HepG2 (cell line): ENCODE data around the gene SETD1B. TPM values are rescaled to one million over a fixed set of nuclear protein-coding genes. Genes with fewer than 3 reads are reported as not detected.

Source experiments
- ATAC-seq: fragments of 200-7000 bp; cut with Tn5 transposase; 3 replicates; pipeline ENCODE4 v1.9.1; 2020; ENCODE audit warnings: mild to moderate bottlenecking, moderate library complexity
- BruUV-seq: library from RNA; stranded (reverse); fragments of 400-500 nt; replicated peaks from 2 replicates; lab custom pipeline; 2021; lab: Mats Ljungman, UMichigan
- CTCF ChIA-PET: fragments of 300-600 bp; formaldehyde crosslinking; extraction: SDS; loops from one replicate; lab custom pipeline; 2021; ENCODE audit warnings: low total read pairs, inconsistent platforms, low intra/inter-chr PET ratio; lab: Yijun Ruan, JAX
- POLR2A ChIA-PET: fragments of 350-600 bp; sonication (Branson Sonifier 250); formaldehyde crosslinking; loops from one replicate; lab custom pipeline; 2020; ENCODE audit warnings: antibody characterized with exemption, inconsistent platforms; lab: Yijun Ruan, JAX
- DNase-seq: peaks from one replicate; pipeline ENCODE4 v3.0.0-alpha.2; 2015; ENCODE audit warnings: low spot score
- FAIRE-seq: peaks from 3 replicates; lab custom pipeline; 2011; peaks lifted over from hg19 to GRCh38; lab: Jason Lieb, UNC
- H2AFZ ChIP-seq: one replicate; pipeline ENCODE4 v1.6.1; 2011; ENCODE audit warnings: low read length, inconsistent platforms
- H3K27ac ChIP-seq: fragments of 300-600 bp; 3 replicates; pipeline ENCODE4 v1.8.0; 2011; ENCODE audit warnings: mixed run types, mild to moderate bottlenecking, mixed read lengths, low read length, inconsistent platforms; ENCODE audit not compliant: insufficient read depth; ENCODE audit errors: extremely low read length
- H3K27me3 ChIP-seq, 2 experiments: fragments of 200-600 bp in 1 of 2; 2 replicates in 1 of 2; 3 replicates in 1 of 2; pipeline versions ENCODE4 v1.6.0 to v1.8.0; 2011; ENCODE audit warnings: low read length in 2 of 2, mild to moderate bottlenecking in 2 of 2, moderate library complexity in 2 of 2, inconsistent platforms in 1 of 2; ENCODE audit not compliant: insufficient read depth in 2 of 2, control insufficient read depth in 1 of 2
- H3K36me3 ChIP-seq, 2 experiments: fragments of 200-600 bp in 1 of 2; replicated peaks in 1 of 2; 2 replicates in 1 of 2; 3 replicates in 1 of 2; pipeline versions ENCODE4 v1.5.1 to v1.8.0; 2011; ENCODE audit warnings: low read length in 2 of 2, inconsistent platforms in 1 of 2; ENCODE audit not compliant: insufficient read depth in 2 of 2, control insufficient read depth in 1 of 2
- H3K4me1 ChIP-seq: 2 replicates; pipeline ENCODE4 v1.5.1; 2012; ENCODE audit warnings: low read length, inconsistent platforms; ENCODE audit not compliant: insufficient read depth
- H3K4me2 ChIP-seq: 2 replicates; pipeline ENCODE4 v1.6.0; 2011; ENCODE audit warnings: low read depth, low read length, inconsistent platforms
- H3K4me3 ChIP-seq, 3 experiments: fragments of 200-600 bp in 1 of 3; sonication (generic), shearing (Covaris generic) in 1 of 3; replicated peaks in 1 of 3; 2 replicates each; pipeline ENCODE4 v1.5.1; 2011 to 2016; ENCODE audit warnings: low read length in 3 of 3, inconsistent platforms in 2 of 3, low read depth in 2 of 3, mild to moderate bottlenecking in 2 of 3, control low read depth in 1 of 3, mixed read lengths in 1 of 3; ENCODE audit not compliant: insufficient read depth in 1 of 3
- H3K79me2 ChIP-seq: one replicate; pipeline ENCODE4 v1.6.1; 2011; ENCODE audit warnings: low read length, inconsistent platforms; ENCODE audit not compliant: insufficient read depth
- H3K9ac ChIP-seq: 2 replicates; pipeline ENCODE4 v1.6.0; 2011; ENCODE audit warnings: mild to moderate bottlenecking, low read depth, low read length, inconsistent platforms; ENCODE audit not compliant: insufficient read depth
- H3K9me3 ChIP-seq: 2 replicates; pipeline ENCODE4 v1.5.1; 2012; ENCODE audit warnings: mild to moderate bottlenecking, low read length
- H4K20me1 ChIP-seq: 2 replicates; pipeline ENCODE4 v1.6.0; 2011; ENCODE audit warnings: inconsistent platforms, mild to moderate bottlenecking, low read length, moderate library complexity; ENCODE audit not compliant: insufficient read depth
- AGO2 ChIP-seq: fragments of 200-400 bp; formaldehyde crosslinking; optimal IDR thresholded peaks from 2 replicates; pipeline ENCODE3; 2017; ENCODE audit warnings: mild to moderate bottlenecking, low read depth, low read length, moderate library complexity
- ARNTL ChIP-seq: sonication (generic); formaldehyde crosslinking; IDR thresholded peaks from 2 replicates; pipeline ENCODE4 v1.4.0; 2020; ENCODE audit warnings: mild to moderate bottlenecking, missing genetic modification reagents
- HNRNPK ChIP-seq: fragments of 200-400 bp; formaldehyde crosslinking; IDR thresholded peaks from 2 replicates; pipeline ENCODE4 v1.6.1; 2018; ENCODE audit warnings: low read length, low read depth, moderate library complexity, mild to moderate bottlenecking; ENCODE audit not compliant: poor library complexity, severe bottlenecking
- IRF2 ChIP-seq: IDR thresholded peaks from 2 replicates; pipeline ENCODE4 v1.6.1; 2018; ENCODE audit warnings: missing genetic modification reagents, missing compliant biosample characterization
- KDM4B ChIP-seq: sonication (generic); formaldehyde crosslinking; IDR thresholded peaks from 2 replicates; pipeline ENCODE4 v1.4.0; 2020; ENCODE audit warnings: missing genetic modification reagents
- MTA3 ChIP-seq: sonication (generic); formaldehyde crosslinking; IDR thresholded peaks from 2 replicates; pipeline ENCODE4 v1.4.0; 2020; ENCODE audit warnings: missing genetic modification reagents
- NCOR1 ChIP-seq: fragments of 200-600 bp; sonication (generic); IDR thresholded peaks from 2 replicates; pipeline ENCODE4 v1.7.0; 2017; ENCODE audit warnings: antibody characterized with exemption, low read length, borderline replicate concordance
- NFYC ChIP-seq: IDR thresholded peaks from 2 replicates; pipeline ENCODE4 v1.6.1; 2016; ENCODE audit warnings: missing genetic modification reagents, missing compliant biosample characterization
- PHF21A ChIP-seq: sonication (generic); formaldehyde crosslinking; IDR thresholded peaks from 2 replicates; pipeline ENCODE4 v1.5.0; 2020; ENCODE audit warnings: mild to moderate bottlenecking, missing genetic modification reagents
- REXO4 ChIP-seq: sonication (generic); formaldehyde crosslinking; IDR thresholded peaks from 2 replicates; pipeline ENCODE4 v1.8.0; 2022; ENCODE audit warnings: missing genetic modification reagents, mild to moderate bottlenecking, borderline replicate concordance
- XRCC5 ChIP-seq: fragments of 200-400 bp; formaldehyde crosslinking; optimal IDR thresholded peaks from 2 replicates; pipeline ENCODE3; 2017; ENCODE audit warnings: mild to moderate bottlenecking, low read length
- ZNF256 ChIP-seq: sonication (generic); formaldehyde crosslinking; conservative IDR thresholded peaks from 2 replicates; pipeline ENCODE4 v1.4.0; 2020; ENCODE audit warnings: missing genetic modification reagents
- ZNF33B ChIP-seq: sonication (generic); formaldehyde crosslinking; IDR thresholded peaks from 2 replicates; pipeline ENCODE4 v1.5.1; 2020; ENCODE audit warnings: mild to moderate bottlenecking, missing genetic modification reagents
- ZNF605 ChIP-seq: sonication (generic); formaldehyde crosslinking; IDR thresholded peaks from 2 replicates; pipeline ENCODE4 v1.8.0; 2022; ENCODE audit warnings: mild to moderate bottlenecking, missing genetic modification reagents
- ZNF891 ChIP-seq: sonication (generic); formaldehyde crosslinking; IDR thresholded peaks from 2 replicates; pipeline ENCODE4 v1.5.0; 2020; ENCODE audit warnings: mild to moderate bottlenecking, missing genetic modification reagents
- ZSCAN9 ChIP-seq: IDR thresholded peaks from 2 replicates; pipeline ENCODE4 v1.6.1; 2016; ENCODE audit warnings: borderline replicate concordance
- WGBS: methylation state at CpG from one replicate; pipeline ENCODE4 v1.1.6; 2017; ENCODE audit warnings: low lambda C conversion rate; 5-methylcytosine and 5-hydroxymethylcytosine counted together
- in situ Hi-C: cut with HindIII; loops from 2 replicates; pipeline ENCODE4 v1.10.0; 2017; ENCODE audit warnings: low pct_unique_long_range_greater_than_20kb; ENCODE audit not compliant: extremely low pct_ligation_motif_present
- intact Hi-C: fragments of 100-400 bp; cut with micrococcal nuclease; formaldehyde crosslinking; loops from one replicate; pipeline ENCODE4 v1.10.0; 2022; ENCODE audit not compliant: unreplicated experiment
- polyA plus RNA-seq, 8 experiments: library from polyadenylated mRNA; depleted of rRNA in 3 of 8; stranded (reverse) in 7 of 8; unstranded in 1 of 8; fragments of >200 nt; fragmentation: Illumina TruSeq in 4 of 8; extraction: Trizol in 4 of 8; gene quantifications; 2 replicates each; pipeline versions ENCODE4 v1.2.1 to v1.2.3, GENCODE V29; 2011 to 2016; ENCODE audit warnings: low read depth in 4 of 8, missing spikeins in 1 of 8, mixed read lengths in 1 of 8; ENCODE audit not compliant: insufficient read depth in 1 of 8
- total RNA-seq, 5 experiments: library from RNA; depleted of rRNA; stranded (reverse); fragments of >200 nt; fragmentation: Illumina TruSeq; extraction: Trizol; gene quantifications; 2 replicates each; pipeline ENCODE4 v1.2.3, GENCODE V29; 2016; ENCODE audit warnings: low read depth in 1 of 5
- TF ChIP-seq, protein P1 (sequence below): sonication (generic); formaldehyde crosslinking; IDR thresholded peaks from 2 replicates; pipeline ENCODE4 v1.4.0; 2020; ENCODE audit warnings: missing genetic modification reagents
- TF ChIP-seq, protein P2 (sequence below): sonication (generic); formaldehyde crosslinking; IDR thresholded peaks from 2 replicates; pipeline ENCODE4 v1.4.0; 2020; ENCODE audit warnings: missing genetic modification reagents
- TF ChIP-seq, protein P3 (sequence below): sonication (generic); formaldehyde crosslinking; IDR thresholded peaks from 2 replicates; pipeline ENCODE4 v1.8.1; 2023; ENCODE audit warnings: mild to moderate bottlenecking, missing genetic modification reagents, borderline replicate concordance

The SETD1B gene
- total and polyA plus RNA-seq, 2 of the 13 experiments (the other 11 are each of a cell fraction or from before 2014, with no cell fraction given): 1.1 to 1.4 TPM

DNA sequence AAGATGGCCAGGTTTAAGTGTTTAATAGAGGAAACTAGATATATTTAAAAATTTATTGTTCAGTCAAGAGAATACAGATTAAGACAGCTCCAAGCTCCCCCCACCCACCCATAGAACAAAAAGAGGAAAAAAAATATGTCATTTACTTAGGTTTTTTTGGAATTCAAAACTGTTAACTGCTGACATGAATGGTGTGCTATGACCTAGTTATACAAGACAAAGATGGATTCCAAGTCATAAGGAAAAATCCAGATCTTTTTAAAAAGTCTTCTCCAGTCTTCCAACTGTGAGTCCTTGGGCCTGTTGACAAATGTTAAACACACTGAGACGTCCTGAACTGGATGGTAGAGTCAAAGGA, 1.3 kb upstream of the SETD1B start (continued):
- TF ChIP-seq NCOR1 (0 out of 2 replicates have a peak, but pooled peaks have one; percentile 12), ZNF605 (CRISPR knock-in tag) (no peak), ZNF33B (CRISPR knock-in tag) (0 out of 2 replicates have a peak, but pooled peaks have one; percentile 10)
- TF ChIP-seq, protein P1, sequence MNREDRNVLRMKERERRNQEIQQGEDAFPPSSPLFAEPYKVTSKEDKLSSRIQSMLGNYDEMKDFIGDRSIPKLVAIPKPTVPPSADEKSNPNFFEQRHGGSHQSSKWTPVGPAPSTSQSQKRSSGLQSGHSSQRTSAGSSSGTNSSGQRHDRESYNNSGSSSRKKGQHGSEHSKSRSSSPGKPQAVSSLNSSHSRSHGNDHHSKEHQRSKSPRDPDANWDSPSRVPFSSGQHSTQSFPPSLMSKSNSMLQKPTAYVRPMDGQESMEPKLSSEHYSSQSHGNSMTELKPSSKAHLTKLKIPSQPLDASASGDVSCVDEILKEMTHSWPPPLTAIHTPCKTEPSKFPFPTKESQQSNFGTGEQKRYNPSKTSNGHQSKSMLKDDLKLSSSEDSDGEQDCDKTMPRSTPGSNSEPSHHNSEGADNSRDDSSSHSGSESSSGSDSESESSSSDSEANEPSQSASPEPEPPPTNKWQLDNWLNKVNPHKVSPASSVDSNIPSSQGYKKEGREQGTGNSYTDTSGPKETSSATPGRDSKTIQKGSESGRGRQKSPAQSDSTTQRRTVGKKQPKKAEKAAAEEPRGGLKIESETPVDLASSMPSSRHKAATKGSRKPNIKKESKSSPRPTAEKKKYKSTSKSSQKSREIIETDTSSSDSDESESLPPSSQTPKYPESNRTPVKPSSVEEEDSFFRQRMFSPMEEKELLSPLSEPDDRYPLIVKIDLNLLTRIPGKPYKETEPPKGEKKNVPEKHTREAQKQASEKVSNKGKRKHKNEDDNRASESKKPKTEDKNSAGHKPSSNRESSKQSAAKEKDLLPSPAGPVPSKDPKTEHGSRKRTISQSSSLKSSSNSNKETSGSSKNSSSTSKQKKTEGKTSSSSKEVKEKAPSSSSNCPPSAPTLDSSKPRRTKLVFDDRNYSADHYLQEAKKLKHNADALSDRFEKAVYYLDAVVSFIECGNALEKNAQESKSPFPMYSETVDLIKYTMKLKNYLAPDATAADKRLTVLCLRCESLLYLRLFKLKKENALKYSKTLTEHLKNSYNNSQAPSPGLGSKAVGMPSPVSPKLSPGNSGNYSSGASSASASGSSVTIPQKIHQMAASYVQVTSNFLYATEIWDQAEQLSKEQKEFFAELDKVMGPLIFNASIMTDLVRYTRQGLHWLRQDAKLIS: 0 out of 2 replicates have a peak, but pooled peaks have one; percentile 12

DNA sequence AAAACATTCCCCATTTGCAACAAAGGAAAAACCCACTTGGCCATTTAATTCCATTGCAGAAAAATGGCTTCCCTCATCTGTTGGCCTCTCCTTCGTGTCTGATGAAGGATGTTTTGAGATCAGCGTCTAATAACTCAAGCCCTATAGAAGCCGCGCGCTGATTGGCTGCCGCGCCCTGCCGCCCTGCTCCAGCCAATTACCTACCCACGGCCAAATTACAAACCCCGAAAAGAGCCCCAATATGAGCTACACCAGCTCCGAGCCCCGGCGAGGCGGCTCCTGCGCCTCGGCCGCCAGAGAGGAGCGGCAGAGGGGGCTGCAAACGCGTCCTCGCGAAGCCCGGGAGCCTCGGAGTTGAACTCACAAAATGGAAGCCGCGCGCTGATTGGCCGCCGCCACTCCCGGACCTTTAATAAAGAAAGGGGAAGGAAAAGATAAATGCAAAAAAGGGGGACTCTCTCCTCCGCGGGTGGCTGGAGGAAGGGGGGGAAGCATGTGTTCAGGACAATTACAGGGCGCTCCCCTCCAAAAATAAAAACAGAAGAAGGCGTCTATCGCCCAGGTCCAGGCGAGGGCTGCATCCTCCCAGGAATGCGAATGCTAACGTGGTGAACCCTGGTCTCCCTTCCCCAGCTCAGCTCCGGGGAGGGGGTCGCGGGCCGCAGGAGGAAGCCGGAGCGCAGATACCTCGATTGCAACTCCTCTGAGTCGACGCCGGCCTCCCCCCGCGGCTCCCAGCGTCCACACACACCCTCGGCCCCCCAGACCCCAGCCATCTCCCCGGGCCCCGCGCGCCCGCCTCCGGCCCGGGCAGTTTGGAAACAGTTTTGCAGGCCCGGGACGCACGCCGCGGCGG, 738 bp upstream of the SETD1B start:
- Histone ChIP-seq H3K4me2 (peak overlapping the region; percentile 96), H3K4me1 (peaks cover 40% of the 10 kb centered on the region), H3K27me3 (no peaks in the 10 kb centered on the region; a peak in 1 of 5 replicates), H3K9me3 (no peaks in the 10 kb centered on the region), H3K79me2 (peaks cover 58% of the 10 kb centered on the region), H3K9ac (peak overlapping the region; percentile 98), H4K20me1 (0 out of 2 replicates have a peak, but pooled peaks cover 2% of the 10 kb centered on the region), H2AFZ (no peak overlapping the region), H3K4me3 (peak overlapping the region; percentile 71 to 80 (median 79)), H3K36me3 (peaks cover 2 to 4% of the 10 kb centered on the region in 2 experiments; a peak in 2 of 5 replicates), H3K27ac (peak overlapping the region; percentile 99)
- in situ Hi-C loops: no loop called here
- intact Hi-C loops: no loop called here
- FAIRE-seq (peak; percentile 87), ATAC-seq (peak; percentile 63), DNase-seq (peak; percentile 93)
- 2% methylated on average over 35 of the region's 65 CpGs for WGBS
- ChIA-PET POLR2A (interaction anchor here (0.6 to 14.5 kb wide), 19 partner anchors 4 to 830 kb away, joined by 3 to 393 read pairs (median 6); partner anchors contain the start of genes HPD, PSMD9, RHOF and SETD1B), CTCF (no interaction called here)
- BruUV-seq: TSS peak; percentile 47
- TF ChIP-seq AGO2: peak; percentile 8
- peak; percentile 86 for TF ChIP-seq NFYC (CRISPR knock-in tag)
- TF ChIP-seq ZSCAN9 (CRISPR knock-in tag): peak; percentile 68; the same call in 1 of the 2 replicates
- TF ChIP-seq, protein P2, sequence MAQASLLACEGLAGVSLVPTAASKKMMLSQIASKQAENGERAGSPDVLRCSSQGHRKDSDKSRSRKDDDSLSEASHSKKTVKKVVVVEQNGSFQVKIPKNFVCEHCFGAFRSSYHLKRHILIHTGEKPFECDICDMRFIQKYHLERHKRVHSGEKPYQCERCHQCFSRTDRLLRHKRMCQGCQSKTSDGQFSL (CRISPR knock-in tag): no peak
- TF ChIP-seq HNRNPK: peak; percentile 57
- TF ChIP-seq ZNF891: peak; percentile 18; the same call in 1 of the 2 replicates
- TF ChIP-seq ZNF256 (CRISPR knock-in tag): no peak
- no peak for TF ChIP-seq REXO4 (CRISPR knock-in tag)
- TF ChIP-seq ARNTL: peak; percentile 64; the same call in 1 of the 2 replicates
- peak; percentile 59; the same call in 1 of the 2 replicates for TF ChIP-seq IRF2 (CRISPR knock-in tag)
- no peak for TF ChIP-seq KDM4B (CRISPR knock-in tag)
- peak; percentile 78 for TF ChIP-seq XRCC5
- TF ChIP-seq PHF21A (CRISPR knock-in tag): peak; percentile 86
- no peak for TF ChIP-seq MTA3 (CRISPR knock-in tag)
- TF ChIP-seq, protein P3, sequence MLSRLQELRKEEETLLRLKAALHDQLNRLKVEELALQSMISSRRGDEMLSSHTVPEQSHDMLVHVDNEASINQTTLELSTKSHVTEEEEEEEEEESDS (CRISPR knock-in tag): 0 out of 2 replicates have a peak, but pooled peaks have one; percentile 53
